Prostate gland (tissue), 1 donor: Measurements from ENCODE around the gene PPP1R37.

ENCODE experiments used
- POLR2A ChIP-seq: fragments of 450-650 bp; IDR thresholded peaks from one replicate; pipeline ENCODE4 v1.6.1; 2016; ENCODE audit warnings: antibody characterized with exemption, mild to moderate bottlenecking
- POLR2AphosphoS5 ChIP-seq: sonication (generic); formaldehyde crosslinking; IDR thresholded peaks from one replicate; pipeline ENCODE4 v1.6.1; 2017; ENCODE audit warnings: antibody characterized with exemption

DNA sequence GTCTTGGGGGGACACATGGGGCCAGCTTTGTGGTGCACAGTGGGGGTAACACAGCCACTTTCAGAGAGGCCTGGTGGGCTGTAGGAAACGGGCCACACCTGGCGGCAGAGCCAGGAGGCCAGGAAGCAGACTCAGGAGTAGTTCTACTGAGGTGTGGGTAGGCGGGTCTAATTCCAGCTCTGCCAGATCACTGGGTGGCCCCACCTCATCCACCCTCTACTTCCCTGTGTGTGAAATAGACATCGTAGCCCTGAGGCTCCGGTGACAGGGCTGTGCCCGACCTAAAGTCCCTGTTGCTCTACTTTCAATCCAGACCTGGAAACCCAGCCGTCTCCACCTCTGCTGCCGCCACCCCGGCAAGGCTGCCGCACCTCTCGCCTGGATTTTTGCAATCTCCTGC, 63.8 kb downstream of the PPP1R37 start:
- TF ChIP-seq POLR2AphosphoS5 (no peak), POLR2A (no peak)
